ENCODE measurements around the gene TRIM54. TPM values are rescaled to one million over a fixed set of nuclear protein-coding genes. Genes with fewer than 3 reads are reported as not detected.
A peak's percentile ranks its signal among the peaks of the same experiment; 100 is the strongest.

TRIM54 gene
- total RNA-seq, 1 experiment from 2014 or later = 2.0 TPM

GRCh38 chr2:27303093-27304025 is 21.1 kb downstream of the TRIM54 start:
- Histone ChIP-seq H3K36me3 (ENCODE audit: control insufficient read depth in 1 of 2, insufficient read depth in 2 of 2, low read length in 2 of 2) (no peaks in the 10 kb centered on the region), H3K79me2 (ENCODE audit: insufficient read depth, low read length) (no peaks in the 10 kb centered on the region), H3K9me2 (ENCODE audit: insufficient read depth) (no peaks in the 10 kb centered on the region), H4K20me1 (ENCODE audit: insufficient read depth) (no peaks in the 10 kb centered on the region), H3K9me3 (ENCODE audit: control insufficient read depth in 1 of 2, insufficient read depth in 1 of 2, low read depth in 1 of 2, low read length in 2 of 2) (no peaks in the 10 kb centered on the region), H3K9ac (ENCODE audit: low read length) (peak overlapping the region; percentile 52; the same call in 1 of the 2 replicates), H3K4me2 (ENCODE audit: low read length) (peak overlapping the region; percentile 84), H3K27me3 (ENCODE audit: insufficient read depth, low read length) (no peaks in the 10 kb centered on the region), H3K4me3 (replicated peaks in 1 of 2; ENCODE audit: low read depth in 1 of 2, low read length in 2 of 2) (peak overlapping the region; percentile 38 to 51), H2AFZ (ENCODE audit: low read depth, low read length, poor library complexity, severe bottlenecking) (peak overlapping the region; percentile 75), H3K27ac (ENCODE audit: low read depth, low read length) (no peak overlapping the region; the same call in 1 of the 2 replicates), H3K4me1 (ENCODE audit: control insufficient read depth in 1 of 2, insufficient read depth in 2 of 2, low read length in 2 of 2) (peaks cover 0 to 8% of the 10 kb centered on the region in 2 experiments; a peak in 3 of 4 replicates)
- POLR2A ChIA-PET = interaction anchor here (0.8 to 1.5 kb wide), 3 partner anchors 10 to 252 kb away, joined by 5 to 10 read pairs (median 5); partner anchors contain the start of gene AGBL5
- intact Hi-C loops (cut with micrococcal nuclease) = loop anchor here (1.0 to 5.0 kb wide), 4 partner anchors 36 to 286 kb away; no protein-coding TSS in a partner anchor
- peak; percentile 70 for DNase-seq (ENCODE audit: low read depth, low spot score)
- RAD21 ChIA-PET (ENCODE audit: low non-redundant PET in 1 of 2, low total read pairs in 2 of 2, uncharacterized antibody in 2 of 2, unreplicated experiment in 2 of 2) = interaction anchor here (0.6 to 1.6 kb wide), 6 partner anchors 22 to 341 kb away, joined by 3 to 4 read pairs (median 3); partner anchors contain the start of genes EIF2B4 (in 1 of the 2), SLC30A3 (in 1 of the 2), SNX17 (in 1 of the 2) and TRIM54 (in 1 of the 2)
- CTCF ChIA-PET = interaction anchor here (0.6 to 3.5 kb wide), 27 partner anchors 8 to 457 kb away, joined by 3 to 39 read pairs (median 5); partner anchors contain the start of genes AGBL5, EIF2B4, MPV17 and PREB
- no TSS peak for BruUV-seq (replicated peaks)
- TF ChIP-seq POLR2A (IDR thresholded peaks at IDR 0.05; ENCODE audit: borderline replicate concordance, extremely low read depth, insufficient read depth, insufficient read length) (no peak), ATF3 (IDR thresholded peaks at IDR 0.05) (no peak), POLR2AphosphoS5 (IDR thresholded peaks at IDR 0.05; ENCODE audit: low read depth, low read length) (peak; percentile 26; the same call in 1 of the 2 replicates), SP1 (IDR thresholded peaks at IDR 0.05; ENCODE audit: low read depth) (no peak), FOSL1 (IDR thresholded peaks at IDR 0.05; ENCODE audit: low read depth) (no peak), SIN3A (IDR thresholded peaks at IDR 0.05; ENCODE audit: low read depth) (no peak), TCF7L2 (IDR thresholded peaks at IDR 0.05; ENCODE audit: borderline replicate concordance, extremely low read depth, insufficient read depth, insufficient read length) (no peak), EZH2phosphoT487 (IDR thresholded peaks at IDR 0.05; ENCODE audit: borderline replicate concordance) (no peak), CBX3 (IDR thresholded peaks at IDR 0.05; ENCODE audit: low read depth) (peak; percentile 30; the same call in 1 of the 2 replicates), EGR1 (IDR thresholded peaks at IDR 0.05; ENCODE audit: low read depth) (no peak), SRF (IDR thresholded peaks at IDR 0.05; ENCODE audit: low read depth) (no peak), JUND (IDR thresholded peaks at IDR 0.05) (no peak; the same call in 1 of the 2 replicates), YY1 (IDR thresholded peaks at IDR 0.05; ENCODE audit: extremely low read depth, insufficient replicate concordance, low read depth, low read length) (no peak), CEBPB (IDR thresholded peaks at IDR 0.05; ENCODE audit: low read depth) (no peak), ZFX (IDR thresholded peaks at IDR 0.05) (no peak), RAD21 (IDR thresholded peaks at IDR 0.05; ENCODE audit: low read depth) (peak; percentile 86), ELF1 (IDR thresholded peaks at IDR 0.05; ENCODE audit: borderline replicate concordance, low read depth) (no peak), ZNF274 (IDR thresholded peaks at IDR 0.05; ENCODE audit: low read depth, low read length) (no peak), MAX (IDR thresholded peaks at IDR 0.05) (no peak)
- TF ChIP-seq, protein P1, sequence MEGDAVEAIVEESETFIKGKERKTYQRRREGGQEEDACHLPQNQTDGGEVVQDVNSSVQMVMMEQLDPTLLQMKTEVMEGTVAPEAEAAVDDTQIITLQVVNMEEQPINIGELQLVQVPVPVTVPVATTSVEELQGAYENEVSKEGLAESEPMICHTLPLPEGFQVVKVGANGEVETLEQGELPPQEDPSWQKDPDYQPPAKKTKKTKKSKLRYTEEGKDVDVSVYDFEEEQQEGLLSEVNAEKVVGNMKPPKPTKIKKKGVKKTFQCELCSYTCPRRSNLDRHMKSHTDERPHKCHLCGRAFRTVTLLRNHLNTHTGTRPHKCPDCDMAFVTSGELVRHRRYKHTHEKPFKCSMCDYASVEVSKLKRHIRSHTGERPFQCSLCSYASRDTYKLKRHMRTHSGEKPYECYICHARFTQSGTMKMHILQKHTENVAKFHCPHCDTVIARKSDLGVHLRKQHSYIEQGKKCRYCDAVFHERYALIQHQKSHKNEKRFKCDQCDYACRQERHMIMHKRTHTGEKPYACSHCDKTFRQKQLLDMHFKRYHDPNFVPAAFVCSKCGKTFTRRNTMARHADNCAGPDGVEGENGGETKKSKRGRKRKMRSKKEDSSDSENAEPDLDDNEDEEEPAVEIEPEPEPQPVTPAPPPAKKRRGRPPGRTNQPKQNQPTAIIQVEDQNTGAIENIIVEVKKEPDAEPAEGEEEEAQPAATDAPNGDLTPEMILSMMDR (IDR thresholded peaks at IDR 0.05 in 2 of 3, conservative IDR thresholded peaks at IDR 0.05 in 1 of 3; ENCODE audit: borderline replicate concordance in 1 of 3, insufficient read depth in 1 of 3, low read depth in 2 of 3, low read length in 2 of 3) = peak; percentile 73 to 93 (median 81)
- TF ChIP-seq, protein P2, sequence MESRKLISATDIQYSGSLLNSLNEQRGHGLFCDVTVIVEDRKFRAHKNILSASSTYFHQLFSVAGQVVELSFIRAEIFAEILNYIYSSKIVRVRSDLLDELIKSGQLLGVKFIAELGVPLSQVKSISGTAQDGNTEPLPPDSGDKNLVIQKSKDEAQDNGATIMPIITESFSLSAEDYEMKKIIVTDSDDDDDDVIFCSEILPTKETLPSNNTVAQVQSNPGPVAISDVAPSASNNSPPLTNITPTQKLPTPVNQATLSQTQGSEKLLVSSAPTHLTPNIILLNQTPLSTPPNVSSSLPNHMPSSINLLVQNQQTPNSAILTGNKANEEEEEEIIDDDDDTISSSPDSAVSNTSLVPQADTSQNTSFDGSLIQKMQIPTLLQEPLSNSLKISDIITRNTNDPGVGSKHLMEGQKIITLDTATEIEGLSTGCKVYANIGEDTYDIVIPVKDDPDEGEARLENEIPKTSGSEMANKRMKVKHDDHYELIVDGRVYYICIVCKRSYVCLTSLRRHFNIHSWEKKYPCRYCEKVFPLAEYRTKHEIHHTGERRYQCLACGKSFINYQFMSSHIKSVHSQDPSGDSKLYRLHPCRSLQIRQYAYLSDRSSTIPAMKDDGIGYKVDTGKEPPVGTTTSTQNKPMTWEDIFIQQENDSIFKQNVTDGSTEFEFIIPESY (IDR thresholded peaks at IDR 0.05; ENCODE audit: extremely low read depth, insufficient replicate concordance, low read length) = no peak
- peak; percentile 83 for ATAC-seq

All from HCT116 (cell line).